ENCODE data around the gene FOXA2. TPM values are rescaled to one million over a fixed set of nuclear protein-coding genes. Genes with fewer than 3 reads are reported as not detected.

Gene FOXA2
- total RNA-seq, 1 donor from 2014 or later, result 0.04 TPM

GRCh38 chr20:22578221-22579118 lies 5.9 kb downstream of the FOXA2 start:
- H3K36me3 ChIP-seq (ENCODE audit: control insufficient read depth, insufficient read depth, low read length), result no peaks in the 10 kb centered on the region
- no peak overlapping the region for H3K4me3 ChIP-seq (ENCODE audit: low read depth, low read length)
- no peak for DNase-seq (ENCODE audit: low read depth)
- H3K27me3 ChIP-seq (ENCODE audit: control insufficient read depth, insufficient read depth, low read length), result peaks cover 85% of the 10 kb centered on the region
- TF ChIP-seq CTCF (IDR thresholded peaks at IDR 0.05; ENCODE audit: insufficient read depth, low read length, poor library complexity, severe bottlenecking), result no peak

GRCh38 chr20:22577515-22578220 lies 6.7 kb downstream of the FOXA2 start:
- peaks cover 84% of the 10 kb centered on the region for H3K27me3 ChIP-seq (ENCODE audit: control insufficient read depth, insufficient read depth, low read length)
- no peaks in the 10 kb centered on the region for H3K36me3 ChIP-seq (ENCODE audit: control insufficient read depth, insufficient read depth, low read length)
- no peak overlapping the region for H3K4me3 ChIP-seq (ENCODE audit: low read depth, low read length)
- TF ChIP-seq CTCF (IDR thresholded peaks at IDR 0.05; ENCODE audit: insufficient read depth, low read length, poor library complexity, severe bottlenecking), result no peak
- no peak for DNase-seq (ENCODE audit: low read depth)

GRCh38 chr20:22576733-22577514 lies 7.4 kb downstream of the FOXA2 start:
- Histone ChIP-seq H3K27me3 (ENCODE audit: control insufficient read depth, insufficient read depth, low read length) (peaks cover 84% of the 10 kb centered on the region), H3K4me3 (ENCODE audit: low read depth, low read length) (no peak overlapping the region), H3K36me3 (ENCODE audit: control insufficient read depth, insufficient read depth, low read length) (no peaks in the 10 kb centered on the region)
- DNase-seq (ENCODE audit: low read depth), result no peak
- no peak for TF ChIP-seq CTCF (IDR thresholded peaks at IDR 0.05; ENCODE audit: insufficient read depth, low read length, poor library complexity, severe bottlenecking)

GRCh38 chr20:22576273-22576672 lies 8.1 kb downstream of the FOXA2 start:
- TF ChIP-seq CTCF (IDR thresholded peaks at IDR 0.05; ENCODE audit: insufficient read depth, low read length, poor library complexity, severe bottlenecking), result no peak
- Histone ChIP-seq H3K4me3 (ENCODE audit: low read depth, low read length) (no peak overlapping the region), H3K27me3 (ENCODE audit: control insufficient read depth, insufficient read depth, low read length) (peaks cover 84% of the 10 kb centered on the region), H3K36me3 (ENCODE audit: control insufficient read depth, insufficient read depth, low read length) (no peaks in the 10 kb centered on the region)
- no peak for DNase-seq (ENCODE audit: low read depth)

- Histone ChIP-seq H3K36me3 (ENCODE audit: control insufficient read depth, insufficient read depth, low read length) (no peaks in the 10 kb centered on the region), H3K27me3 (ENCODE audit: control insufficient read depth, insufficient read depth, low read length) (peaks cover 90% of the 10 kb centered on the region), H3K4me3 (ENCODE audit: low read depth, low read length) (no peak overlapping the region)
- no peak for DNase-seq (ENCODE audit: low read depth)
- no peak for TF ChIP-seq CTCF (IDR thresholded peaks at IDR 0.05; ENCODE audit: insufficient read depth, low read length, poor library complexity, severe bottlenecking)
These were observed 8.6 kb downstream of the FOXA2 start for GRCh38 chr20:22575737-22576136.
